Smooth muscle cell (in vitro differentiated cells): Measurements from ENCODE around the gene TBPL2. TPM values are rescaled to one million over a fixed set of nuclear protein-coding genes. Genes with fewer than 3 reads are reported as not detected.

Source experiments
- DNase-seq: peaks from one replicate; lab custom pipeline; 2025; ENCODE audit not compliant: unreplicated experiment; lab: John Stamatoyannopoulos, UW
- H2AFZ ChIP-seq: fragments of 200-600 bp; sonication (generic); 2 replicates; pipeline ENCODE4 v1.6.0; 2016; ENCODE audit warnings: antibody characterized with exemption, low read depth, mild to moderate bottlenecking
- H3F3A ChIP-seq: fragments of 200-600 bp; sonication (generic); 2 replicates; pipeline ENCODE4 v1.6.0; 2017; ENCODE audit warnings: antibody characterized with exemption, low read depth
- H3K27ac ChIP-seq: fragments of 200-600 bp; sonication (generic); 2 replicates; pipeline ENCODE4 v1.5.1; 2016; ENCODE audit warnings: low read depth, mild to moderate bottlenecking
- H3K27me3 ChIP-seq: fragments of 200-600 bp; sonication (generic); 2 replicates; pipeline ENCODE4 v1.6.1; 2016; ENCODE audit warnings: low read depth, mild to moderate bottlenecking
- H3K36me3 ChIP-seq: fragments of 200-600 bp; sonication (generic); 2 replicates; pipeline ENCODE4 v1.5.1; 2016; ENCODE audit warnings: low read depth
- H3K4me1 ChIP-seq: fragments of 200-600 bp; sonication (generic); 2 replicates; pipeline ENCODE4 v1.5.1; 2016; ENCODE audit warnings: low read depth
- H3K4me2 ChIP-seq: fragments of 200-600 bp; sonication (generic); 2 replicates; pipeline ENCODE4 v1.6.0; 2016; ENCODE audit warnings: mild to moderate bottlenecking
- H3K4me3 ChIP-seq: fragments of 200-600 bp; sonication (generic); 2 replicates; pipeline ENCODE4 v1.5.1; 2016; ENCODE audit warnings: mild to moderate bottlenecking
- H3K79me2 ChIP-seq: fragments of 200-600 bp; sonication (generic); 2 replicates; pipeline ENCODE4 v1.6.0; 2016; ENCODE audit warnings: low read depth, mild to moderate bottlenecking
- H3K9ac ChIP-seq: fragments of 200-600 bp; sonication (generic); 2 replicates; pipeline ENCODE4 v1.6.0; 2016; ENCODE audit warnings: low read depth
- H3K9me3 ChIP-seq: fragments of 200-600 bp; sonication (generic); replicated peaks from 2 replicates; pipeline ENCODE4 v1.5.1; 2016; ENCODE audit warnings: low read depth
- H4K20me1 ChIP-seq: fragments of 200-600 bp; sonication (generic); 2 replicates; pipeline ENCODE4 v1.6.0; 2016; ENCODE audit warnings: low read depth
- CTCF ChIP-seq: fragments of 200-600 bp; sonication (generic); IDR thresholded peaks from 2 replicates; pipeline ENCODE4 v1.5.1; 2017; ENCODE audit warnings: borderline replicate concordance, mild to moderate bottlenecking, antibody characterized with exemption; ENCODE audit not compliant: insufficient read depth, poor library complexity, severe bottlenecking
- WGBS: methylation state at CpG from one replicate; pipeline ENCODE4 v1.1.7; 2016; ENCODE audit warnings: low lambda C conversion rate; 5-methylcytosine and 5-hydroxymethylcytosine counted together
- polyA plus RNA-seq: library from polyadenylated mRNA; unstranded; fragments of >200 nt; fragmentation: Nextera tagmentation; extraction: Ambion mirVana; gene quantifications from 2 replicates; pipeline ENCODE4 v1.2.1, GENCODE V29; 2016
- total RNA-seq: library from RNA; depleted of rRNA; stranded (reverse); fragments of >200 nt; gene quantifications from 2 replicates; pipeline ENCODE4 v1.2.3, GENCODE V29; 2014

Gene TBPL2
- total and polyA plus RNA-seq, 2 experiments from 2014 or later = not detected

- DNase-seq = no peak
- TF ChIP-seq CTCF = no peak
- no peaks in the 10 kb centered on the region for H3K79me2 ChIP-seq
- H2AFZ ChIP-seq = no peak overlapping the region
- no peak overlapping the region for H3K27ac ChIP-seq
- H3K4me2 ChIP-seq = no peak overlapping the region
- H3K9ac ChIP-seq = no peak overlapping the region
- no peaks in the 10 kb centered on the region for H4K20me1 ChIP-seq
- H3K36me3 ChIP-seq = no peaks in the 10 kb centered on the region
- H3K4me3 ChIP-seq = no peak overlapping the region
- no peaks in the 10 kb centered on the region for H3F3A ChIP-seq
- H3K9me3 ChIP-seq = no peaks in the 10 kb centered on the region
- H3K27me3 ChIP-seq = peaks cover 23% of the 10 kb centered on the region
- no peaks in the 10 kb centered on the region for H3K4me1 ChIP-seq
These were observed 22.5 kb downstream of the TBPL2 start for GRCh38 chr14:55417955-55418354.

- no peaks in the 10 kb centered on the region for H3F3A ChIP-seq
- no peak overlapping the region for H2AFZ ChIP-seq
- DNase-seq = no peak
- peaks cover 10% of the 10 kb centered on the region for H3K4me1 ChIP-seq
- H3K27me3 ChIP-seq = peaks cover 23% of the 10 kb centered on the region
- no peak overlapping the region for H3K27ac ChIP-seq
- H3K36me3 ChIP-seq = no peaks in the 10 kb centered on the region
- H4K20me1 ChIP-seq = no peaks in the 10 kb centered on the region
- H3K9ac ChIP-seq = no peak overlapping the region
- peak; percentile 44 for TF ChIP-seq CTCF
- no peak overlapping the region for H3K4me3 ChIP-seq
- no peak overlapping the region for H3K4me2 ChIP-seq
- no peaks in the 10 kb centered on the region for H3K79me2 ChIP-seq
- H3K9me3 ChIP-seq = no peaks in the 10 kb centered on the region
- 38% methylated on average over 5 of the region's 5 CpGs for WGBS
These were observed 23.6 kb downstream of the TBPL2 start for GRCh38 chr14:55416866-55417265.

- no peak for DNase-seq
- Histone ChIP-seq H3K36me3 (no peaks in the 10 kb centered on the region), H3K4me2 (no peak overlapping the region), H3K27me3 (peaks cover 23% of the 10 kb centered on the region), H3K9me3 (no peaks in the 10 kb centered on the region), H2AFZ (no peak overlapping the region), H4K20me1 (no peaks in the 10 kb centered on the region), H3K27ac (no peak overlapping the region), H3K4me1 (peaks cover 19% of the 10 kb centered on the region), H3K79me2 (peaks cover 19% of the 10 kb centered on the region), H3F3A (no peaks in the 10 kb centered on the region), H3K9ac (no peak overlapping the region), H3K4me3 (no peak overlapping the region)
- 82% methylated on average over 3 of the region's 3 CpGs for WGBS
- no peak for TF ChIP-seq CTCF
These were observed 25.9 kb downstream of the TBPL2 start for GRCh38 chr14:55414551-55414950.

GRCh38 chr14:55412676-55413075, 27.7 kb downstream of the TBPL2 start:
- DNase-seq = no peak
- WGBS = 66% methylated on average over 5 of the region's 5 CpGs
- peak overlapping the region; percentile 99 for H3K9ac ChIP-seq
- no peaks in the 10 kb centered on the region for H3F3A ChIP-seq
- H3K27ac ChIP-seq = peak overlapping the region; percentile 91
- H3K4me1 ChIP-seq = peaks cover 19% of the 10 kb centered on the region
- H3K79me2 ChIP-seq = peaks cover 33% of the 10 kb centered on the region
- peaks cover 23% of the 10 kb centered on the region for H3K27me3 ChIP-seq
- H4K20me1 ChIP-seq = no peaks in the 10 kb centered on the region
- peak overlapping the region; percentile 99 for H2AFZ ChIP-seq
- H3K4me3 ChIP-seq = peak overlapping the region; percentile 97
- peak overlapping the region; percentile 99 for H3K4me2 ChIP-seq
- no peaks in the 10 kb centered on the region for H3K9me3 ChIP-seq
- no peaks in the 10 kb centered on the region for H3K36me3 ChIP-seq
- no peak for TF ChIP-seq CTCF
